Liver (tissue), 9 donors: Measurements from ENCODE around the gene FREY1. TPM values are rescaled to one million over a fixed set of nuclear protein-coding genes. Genes with fewer than 3 reads are reported as not detected.

ENCODE experiments used
- DNase-seq: peaks from one replicate; pipeline ENCODE4 v3.0.0-alpha.2; 2017; ENCODE audit warnings: low spot score
- H3K27ac ChIP-seq, 2 donors: one replicate each; pipeline ENCODE4 v1.7.0; 2013; ENCODE audit warnings: inconsistent platforms in 2 of 2, low read length in 2 of 2, control low read depth in 1 of 2, low read depth in 1 of 2, mild to moderate bottlenecking in 1 of 2
- H3K27me3 ChIP-seq, 4 donors: one replicate each; pipeline versions ENCODE4 v1.6.1 to v1.7.0; 2013; ENCODE audit warnings: low read length in 3 of 4, inconsistent platforms in 1 of 4, mild to moderate bottlenecking in 1 of 4, moderate library complexity in 1 of 4; ENCODE audit not compliant: control insufficient read depth in 4 of 4, insufficient read depth in 4 of 4
- H3K36me3 ChIP-seq, 4 donors: one replicate each; pipeline versions ENCODE4 v1.6.1 to v1.7.0; 2013; ENCODE audit warnings: low read length in 3 of 4, mild to moderate bottlenecking in 3 of 4, low read depth in 1 of 4, moderate library complexity in 1 of 4; ENCODE audit not compliant: control insufficient read depth in 4 of 4, insufficient read depth in 3 of 4
- H3K4me1 ChIP-seq, 4 donors: one replicate each; pipeline versions ENCODE4 v1.6.1 to v1.7.0; 2013; ENCODE audit warnings: low read length in 3 of 4, mild to moderate bottlenecking in 3 of 4, moderate library complexity in 1 of 4; ENCODE audit not compliant: control insufficient read depth in 4 of 4, insufficient read depth in 4 of 4
- H3K4me3 ChIP-seq, 3 donors: one replicate each; pipeline versions ENCODE4 v1.6.1 to v1.7.0; 2013; ENCODE audit warnings: low read length in 3 of 3, control low read depth in 1 of 3, low read depth in 1 of 3, mild to moderate bottlenecking in 1 of 3
- H3K9ac ChIP-seq, 2 donors: one replicate each; pipeline ENCODE4 v1.7.0; 2013; ENCODE audit warnings: low read length in 2 of 2, mild to moderate bottlenecking in 2 of 2, moderate library complexity in 2 of 2, control low read depth in 1 of 2, low read depth in 1 of 2
- H3K9me3 ChIP-seq, 4 donors: one replicate each; pipeline versions ENCODE4 v1.6.1 to v1.7.0; 2013; ENCODE audit warnings: low read length in 3 of 4; ENCODE audit not compliant: control insufficient read depth in 4 of 4
- CTCF ChIP-seq: fragments of 150-350 bp; IDR thresholded peaks from 2 replicates; pipeline ENCODE4 v1.5.1; 2017; ENCODE audit warnings: improper control_type of control experiment, low read depth, low read length; ENCODE audit not compliant: missing input control
- EGR1 ChIP-seq, 2 donors: IDR thresholded peaks; 2 replicates each; pipeline ENCODE4 v1.6.1; 2016 to 2018; ENCODE audit warnings: antibody characterized with exemption in 2 of 2, low read depth in 2 of 2
- FOXA1 ChIP-seq: IDR thresholded peaks from 2 replicates; pipeline ENCODE4 v1.6.1; 2016; ENCODE audit warnings: antibody characterized with exemption
- FOXA2 ChIP-seq: IDR thresholded peaks from 2 replicates; pipeline ENCODE4 v1.6.1; 2016; ENCODE audit warnings: antibody characterized with exemption
- GABPA ChIP-seq, 2 donors: IDR thresholded peaks in 1 of 2; conservative IDR thresholded peaks in 1 of 2; 2 replicates each; pipeline ENCODE4 v1.6.1; 2016; ENCODE audit warnings: antibody characterized with exemption in 2 of 2, mild to moderate bottlenecking in 1 of 2, moderate library complexity in 1 of 2
- HNF4A ChIP-seq, 2 donors: conservative IDR thresholded peaks; 2 replicates each; pipeline ENCODE4 v1.6.1; 2016; ENCODE audit warnings: antibody characterized with exemption in 2 of 2, mild to moderate bottlenecking in 2 of 2
- HNF4G ChIP-seq: IDR thresholded peaks from 2 replicates; pipeline ENCODE4 v1.6.1; 2016; ENCODE audit warnings: antibody characterized with exemption
- JUND ChIP-seq, 2 donors: IDR thresholded peaks; 2 replicates each; pipeline ENCODE4 v1.6.1; 2016; ENCODE audit warnings: antibody characterized with exemption in 2 of 2
- NR2F2 ChIP-seq: IDR thresholded peaks from 2 replicates; pipeline ENCODE4 v1.6.1; 2016; ENCODE audit warnings: antibody characterized with exemption
- RAD21 ChIP-seq, 2 donors: IDR thresholded peaks; 2 replicates each; pipeline ENCODE4 v1.6.1; 2016; ENCODE audit warnings: antibody characterized with exemption in 2 of 2, mild to moderate bottlenecking in 2 of 2
- REST ChIP-seq: IDR thresholded peaks from 2 replicates; pipeline ENCODE4 v1.6.1; 2016; ENCODE audit warnings: antibody characterized with exemption, mild to moderate bottlenecking
- RXRA ChIP-seq, 2 donors: IDR thresholded peaks; 2 replicates each; pipeline ENCODE4 v1.6.1; 2017 to 2018; ENCODE audit warnings: antibody characterized with exemption in 2 of 2, mild to moderate bottlenecking in 1 of 2
- SP1 ChIP-seq: IDR thresholded peaks from 2 replicates; pipeline ENCODE4 v1.6.1; 2018; ENCODE audit warnings: antibody characterized with exemption, mild to moderate bottlenecking
- TAF1 ChIP-seq: conservative IDR thresholded peaks from 2 replicates; pipeline ENCODE4 v1.6.1; 2016; ENCODE audit warnings: antibody characterized with exemption, mild to moderate bottlenecking
- YY1 ChIP-seq: IDR thresholded peaks from 2 replicates; pipeline ENCODE4 v1.6.1; 2016; ENCODE audit warnings: antibody characterized with exemption, mild to moderate bottlenecking
- WGBS: extraction: QIAGEN DNeasy Blood & Tissue Kit; methylation state at CpG from one replicate; pipeline ENCODE4 v1.1.7; 2013; 5-methylcytosine and 5-hydroxymethylcytosine counted together
- polyA plus RNA-seq, 2 donors: library from polyadenylated mRNA; stranded (reverse) in 1 of 2; unstranded in 1 of 2; fragments of 200-250 nt in 1 of 2; fragments of >200 nt in 1 of 2; fragmentation: Nextera tagmentation in 1 of 2; extraction: Ambion mirVana in 1 of 2; gene quantifications; one replicate each; pipeline versions ENCODE4 v1.2.1 to v1.2.3, GENCODE V29; 2013 to 2015
- total RNA-seq, 2 donors: library from RNA; depleted of rRNA; stranded (reverse); fragments of >200 nt; gene quantifications; one replicate each; pipeline ENCODE4 v1.2.3, GENCODE V29; 2014
- TF ChIP-seq, protein P1 (sequence below): IDR thresholded peaks from 2 replicates; pipeline ENCODE4 v1.6.1; 2016; ENCODE audit warnings: antibody characterized with exemption
- donor health status: healthy.
- donor health status: healthy.
- donor health status: healthy.
- donor health status: healthy.
- donor health status: healthy.

FREY1 gene
- total and polyA plus RNA-seq, 4 donors = 0.18 to 2.1 (median 0.75) TPM; not detected in 1

DNA sequence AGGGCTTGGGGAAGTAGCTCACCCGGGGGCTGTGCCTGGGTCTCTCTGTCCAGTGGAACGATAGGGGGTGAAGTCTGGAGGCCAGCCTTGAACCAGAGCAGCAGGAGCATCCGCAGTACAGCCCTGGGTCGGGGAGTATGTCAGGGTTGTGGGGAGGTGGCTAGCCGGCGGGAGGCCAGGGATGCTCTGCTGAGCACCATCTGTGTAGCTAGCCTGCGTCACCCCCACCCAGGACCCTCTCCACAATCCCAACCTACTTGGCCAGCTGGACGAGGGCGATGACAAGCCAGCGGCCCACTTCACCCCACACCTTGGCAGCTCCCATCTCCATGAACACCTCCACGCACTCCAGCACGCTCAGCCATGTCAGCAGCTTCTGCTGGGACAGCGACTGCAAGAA lies 8.4 kb upstream of the FREY1 start:
- no peak for DNase-seq
- TF ChIP-seq GABPA (IDR thresholded peaks at IDR 0.05 in 1 of 2, conservative IDR thresholded peaks at IDR 0.05 in 1 of 2) = no peak
- peaks cover 10 to 25% (median 13%) of the 10 kb centered on the region in 4 donors for H3K36me3 ChIP-seq
- H3K27ac ChIP-seq = no peak overlapping the region
- no peak overlapping the region for H3K9ac ChIP-seq
- H3K4me3 ChIP-seq = no peak overlapping the region
- H3K9me3 ChIP-seq = no peaks in the 10 kb centered on the region
- peaks cover 12 to 59% (median 48%) of the 10 kb centered on the region in 4 donors for H3K4me1 ChIP-seq
- WGBS = 90% methylated on average over 13 of the region's 13 CpGs
- no peaks in the 10 kb centered on the region for H3K27me3 ChIP-seq

DNA sequence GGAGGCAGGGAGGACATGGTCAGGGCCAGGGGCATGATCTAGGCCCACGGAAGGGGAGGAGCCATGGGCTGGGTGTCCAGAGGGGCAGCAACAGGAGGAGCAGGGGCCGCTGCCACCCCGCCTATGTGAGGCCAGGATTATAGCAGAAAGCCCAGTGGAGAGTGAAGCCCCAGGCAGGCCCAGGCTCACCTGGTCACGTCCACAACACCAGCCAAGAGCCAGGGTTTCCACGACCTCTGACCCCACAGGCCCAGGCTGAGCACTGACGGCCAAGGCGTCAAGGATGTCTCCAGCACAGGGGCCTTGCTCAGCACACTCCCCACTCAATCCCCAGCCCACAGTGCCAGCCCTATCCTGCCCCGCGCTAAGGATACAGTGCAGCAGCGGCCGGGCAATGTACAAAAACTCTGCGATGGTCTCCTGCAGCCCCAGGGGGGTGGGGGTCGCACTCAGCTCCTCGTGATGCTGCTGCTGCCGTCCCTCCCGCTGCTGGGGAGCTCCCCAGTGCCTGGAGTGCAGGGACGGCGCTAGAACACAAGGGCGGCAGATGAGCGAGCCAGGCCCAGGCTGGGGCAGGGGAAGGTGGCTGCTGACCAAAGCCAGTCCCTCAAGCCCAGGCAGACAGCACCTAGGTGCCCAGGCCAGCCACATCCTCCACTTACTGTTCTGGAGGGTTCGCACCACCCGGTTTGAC lies 7.0 kb upstream of the FREY1 start:
- Histone ChIP-seq H3K36me3 (peaks cover 16 to 32% (median 18%) of the 10 kb centered on the region in 4 donors), H3K27me3 (no peaks in the 10 kb centered on the region), H3K4me3 (peak overlapping the region in 2 of 3 donors; percentile 9 to 20), H3K9ac (no peak overlapping the region), H3K27ac (peak overlapping the region; percentile 77 to 80), H3K9me3 (no peaks in the 10 kb centered on the region), H3K4me1 (peaks cover 12 to 59% (median 47%) of the 10 kb centered on the region in 4 donors)
- DNase-seq = no peak
- TF ChIP-seq CTCF = no peak
- TF ChIP-seq RXRA (IDR thresholded peaks at IDR 0.05) = no peak
- no peak for TF ChIP-seq RAD21 (IDR thresholded peaks at IDR 0.05)
- TF ChIP-seq, protein P1, sequence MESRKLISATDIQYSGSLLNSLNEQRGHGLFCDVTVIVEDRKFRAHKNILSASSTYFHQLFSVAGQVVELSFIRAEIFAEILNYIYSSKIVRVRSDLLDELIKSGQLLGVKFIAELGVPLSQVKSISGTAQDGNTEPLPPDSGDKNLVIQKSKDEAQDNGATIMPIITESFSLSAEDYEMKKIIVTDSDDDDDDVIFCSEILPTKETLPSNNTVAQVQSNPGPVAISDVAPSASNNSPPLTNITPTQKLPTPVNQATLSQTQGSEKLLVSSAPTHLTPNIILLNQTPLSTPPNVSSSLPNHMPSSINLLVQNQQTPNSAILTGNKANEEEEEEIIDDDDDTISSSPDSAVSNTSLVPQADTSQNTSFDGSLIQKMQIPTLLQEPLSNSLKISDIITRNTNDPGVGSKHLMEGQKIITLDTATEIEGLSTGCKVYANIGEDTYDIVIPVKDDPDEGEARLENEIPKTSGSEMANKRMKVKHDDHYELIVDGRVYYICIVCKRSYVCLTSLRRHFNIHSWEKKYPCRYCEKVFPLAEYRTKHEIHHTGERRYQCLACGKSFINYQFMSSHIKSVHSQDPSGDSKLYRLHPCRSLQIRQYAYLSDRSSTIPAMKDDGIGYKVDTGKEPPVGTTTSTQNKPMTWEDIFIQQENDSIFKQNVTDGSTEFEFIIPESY = no peak
- no peak for TF ChIP-seq TAF1
- no peak for TF ChIP-seq SP1
- WGBS = 74% methylated on average over 22 of the region's 22 CpGs

DNA sequence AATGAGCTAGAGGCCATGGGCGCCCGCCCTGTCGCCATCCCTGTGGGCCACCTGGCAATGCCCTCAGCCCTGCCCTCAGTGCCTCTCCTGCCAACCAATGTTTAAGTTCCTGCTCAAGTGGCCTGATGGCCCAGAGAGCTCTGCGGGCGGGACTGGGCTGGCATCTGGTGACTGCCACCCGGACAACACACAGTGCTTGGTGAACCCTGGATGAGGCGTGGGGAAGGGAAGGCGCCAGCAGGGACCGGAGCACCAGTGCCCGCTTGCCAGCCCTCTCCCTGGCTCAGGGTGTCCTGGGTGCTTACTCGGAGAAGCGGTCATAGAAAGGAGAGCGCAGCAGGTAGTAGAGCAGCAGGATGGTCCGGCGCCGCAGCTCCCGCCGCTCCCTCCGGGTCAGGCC lies 6.4 kb upstream of the FREY1 start:
- WGBS = 52% methylated on average over 19 of the region's 19 CpGs
- Histone ChIP-seq H3K27ac (peak overlapping the region; percentile 77 to 80), H3K36me3 (peaks cover 16 to 32% (median 18%) of the 10 kb centered on the region in 4 donors), H3K4me3 (peak overlapping the region in 2 of 3 donors; percentile 9 to 20), H3K4me1 (peaks cover 12 to 59% (median 46%) of the 10 kb centered on the region in 4 donors), H3K27me3 (no peaks in the 10 kb centered on the region), H3K9ac (no peak overlapping the region), H3K9me3 (no peaks in the 10 kb centered on the region)
- peak in 1 of 2 donors; percentile 48 for TF ChIP-seq HNF4A (conservative IDR thresholded peaks at IDR 0.05)
- TF ChIP-seq, protein P1 = no peak
- TF ChIP-seq FOXA1 = no peak
- TF ChIP-seq HNF4G = no peak
- TF ChIP-seq NR2F2 = no peak
- TF ChIP-seq GABPA (IDR thresholded peaks at IDR 0.05 in 1 of 2, conservative IDR thresholded peaks at IDR 0.05 in 1 of 2) = peak in 1 of 2 donors; percentile 61
- TF ChIP-seq FOXA2 = no peak
- TF ChIP-seq EGR1 (IDR thresholded peaks at IDR 0.05; ENCODE audit: low read depth in 2 of 2) = no peak
- no peak for TF ChIP-seq SP1
- no peak for TF ChIP-seq JUND (IDR thresholded peaks at IDR 0.05)
- TF ChIP-seq REST = peak; percentile 70
- TF ChIP-seq YY1 = peak; percentile 74
- peak; percentile 57 to 68 for TF ChIP-seq RXRA (IDR thresholded peaks at IDR 0.05)
- no peak for TF ChIP-seq RAD21 (IDR thresholded peaks at IDR 0.05)
- no peak for DNase-seq
